ENCODE results near the gene BLM. TPM values are rescaled to one million over a fixed set of nuclear protein-coding genes. Genes with fewer than 3 reads are reported as not detected.
"Not testable (repeated sequence)": the region's sequence is repeated elsewhere in the genome, so short reads cannot be mapped to it uniquely, and the experiment has no call there.

BLM gene
- total RNA-seq, 1 experiment from 2014 or later, result 41.9 TPM

GRCh38 chr15:90825115-90825899 is 108.2 kb downstream of the BLM start:
- DNase-seq (ENCODE audit: low read depth, low spot score); in situ Hi-C loops (cut with HindIII; ENCODE audit: low pct_unique_long_range_greater_than_20kb, low sequenced_read_pairs): not testable (repeated sequence)

- in situ Hi-C loops (cut with HindIII; ENCODE audit: low pct_unique_long_range_greater_than_20kb, low sequenced_read_pairs); DNase-seq (ENCODE audit: low read depth, low spot score): not testable (repeated sequence)
Observed at GRCh38 chr15:90826206-90826885, 109.2 kb downstream of the BLM start.

GRCh38 chr15:90826886-90827435 is 109.8 kb downstream of the BLM start:
- in situ Hi-C loops (cut with HindIII; ENCODE audit: low pct_unique_long_range_greater_than_20kb, low sequenced_read_pairs), result no loop called here
- no peak for DNase-seq (ENCODE audit: low read depth, low spot score)

GRCh38 chr15:90828111-90828510 is 111.0 kb downstream of the BLM start:
- in situ Hi-C loops (cut with HindIII; ENCODE audit: low pct_unique_long_range_greater_than_20kb, low sequenced_read_pairs), result no loop called here
- DNase-seq (ENCODE audit: low read depth, low spot score), result no peak

GRCh38 chr15:90829126-90829525 is 112.0 kb downstream of the BLM start:
- DNase-seq (ENCODE audit: low read depth, low spot score), result no peak
- in situ Hi-C loops (cut with HindIII; ENCODE audit: low pct_unique_long_range_greater_than_20kb, low sequenced_read_pairs), result no loop called here

GRCh38 chr15:90829942-90830440 is 112.8 kb downstream of the BLM start:
- no peak for DNase-seq (ENCODE audit: low read depth, low spot score)
- in situ Hi-C loops (cut with HindIII; ENCODE audit: low pct_unique_long_range_greater_than_20kb, low sequenced_read_pairs), result no loop called here

- in situ Hi-C loops (cut with HindIII; ENCODE audit: low pct_unique_long_range_greater_than_20kb, low sequenced_read_pairs), result no loop called here
Observed at GRCh38 chr15:90834626-90835025, 117.5 kb downstream of the BLM start.

GRCh38 chr15:90836296-90836871 is 119.2 kb downstream of the BLM start:
- in situ Hi-C loops (cut with HindIII; ENCODE audit: low pct_unique_long_range_greater_than_20kb, low sequenced_read_pairs), result no loop called here
- DNase-seq (ENCODE audit: low read depth, low spot score), result no peak

More at GRCh38 chr15:90834626-90835025, 117.5 kb downstream of the BLM start:
- no peak for DNase-seq (ENCODE audit: low read depth, low spot score)

- in situ Hi-C loops (cut with HindIII; ENCODE audit: low pct_unique_long_range_greater_than_20kb, low sequenced_read_pairs), result no loop called here
- no peak for DNase-seq (ENCODE audit: low read depth, low spot score)
Observed at GRCh38 chr15:90837094-90837493, 119.9 kb downstream of the BLM start.

GRCh38 chr15:90838139-90838538 is 121.0 kb downstream of the BLM start:
- DNase-seq (ENCODE audit: low read depth, low spot score), result no peak
- in situ Hi-C loops (cut with HindIII; ENCODE audit: low pct_unique_long_range_greater_than_20kb, low sequenced_read_pairs), result no loop called here

- in situ Hi-C loops (cut with HindIII; ENCODE audit: low pct_unique_long_range_greater_than_20kb, low sequenced_read_pairs), result no loop called here
Observed at GRCh38 chr15:90838544-90838943, 121.4 kb downstream of the BLM start.

GRCh38 chr15:90839187-90840071 is 122.3 kb downstream of the BLM start:
- in situ Hi-C loops (cut with HindIII; ENCODE audit: low pct_unique_long_range_greater_than_20kb, low sequenced_read_pairs), result no loop called here
- no peak for DNase-seq (ENCODE audit: low read depth, low spot score)

More at GRCh38 chr15:90838544-90838943, 121.4 kb downstream of the BLM start:
- no peak for DNase-seq (ENCODE audit: low read depth, low spot score)

GRCh38 chr15:90840157-90840855 is 123.2 kb downstream of the BLM start:
- in situ Hi-C loops (cut with HindIII; ENCODE audit: low pct_unique_long_range_greater_than_20kb, low sequenced_read_pairs), result no loop called here
- DNase-seq (ENCODE audit: low read depth, low spot score), result no peak

GRCh38 chr15:90840954-90841353 is 123.8 kb downstream of the BLM start:
- in situ Hi-C loops (cut with HindIII; ENCODE audit: low pct_unique_long_range_greater_than_20kb, low sequenced_read_pairs), result no loop called here
- DNase-seq (ENCODE audit: low read depth, low spot score), result no peak

- in situ Hi-C loops (cut with HindIII; ENCODE audit: low pct_unique_long_range_greater_than_20kb, low sequenced_read_pairs), result no loop called here
- no peak for DNase-seq (ENCODE audit: low read depth, low spot score)
Observed at GRCh38 chr15:90844696-90845095, 127.5 kb downstream of the BLM start.

GRCh38 chr15:90845201-90845949 is 128.2 kb downstream of the BLM start:
- in situ Hi-C loops (cut with HindIII; ENCODE audit: low pct_unique_long_range_greater_than_20kb, low sequenced_read_pairs), result no loop called here
- DNase-seq (ENCODE audit: low read depth, low spot score), result peak; percentile 7

Measured in SK-MEL-5 (cell line).